ENCODE data around the gene CKB.
"Not testable (repeated sequence)": the region's sequence is repeated elsewhere in the genome, so short reads cannot be mapped to it uniquely, and the experiment has no call there.

Gene CKB

GRCh38 chr14:103525430-103526246 lies 3.0 kb upstream of the CKB start:
- DNase-seq, result not testable (repeated sequence)

- no peak for DNase-seq
These were observed 1.6 kb upstream of the CKB start for GRCh38 chr14:103524002-103524935.

- DNase-seq, result no peak
These were observed 935 bp upstream of the CKB start for GRCh38 chr14:103523575-103523954.

GRCh38 chr14:103521951-103522563 lies 573 bp downstream of the CKB start:
- no peak for DNase-seq

- no peak for DNase-seq
These were observed 1.1 kb downstream of the CKB start for GRCh38 chr14:103521438-103521950.

GRCh38 chr14:103520657-103521437 lies 1.8 kb downstream of the CKB start:
- DNase-seq, result peak; percentile 52

- no peak for DNase-seq
These were observed 2.4 kb downstream of the CKB start for GRCh38 chr14:103520269-103520656.

- no peak for DNase-seq
These were observed 2.8 kb downstream of the CKB start for GRCh38 chr14:103519837-103520212.

GRCh38 chr14:103519043-103519836 lies 3.4 kb downstream of the CKB start:
- DNase-seq, result no peak

GRCh38 chr14:103518422-103519042 lies 4.1 kb downstream of the CKB start:
- DNase-seq, result peak; percentile 55

- DNase-seq, result no peak
These were observed 4.8 kb downstream of the CKB start for GRCh38 chr14:103517721-103518421.

- no peak for DNase-seq
These were observed 5.5 kb downstream of the CKB start for GRCh38 chr14:103517174-103517566.

GRCh38 chr14:103516426-103517173 lies 6.0 kb downstream of the CKB start:
- DNase-seq, result no peak

- no peak for DNase-seq
These were observed 7.8 kb downstream of the CKB start for GRCh38 chr14:103514596-103515421.

GRCh38 chr14:103512701-103513611 lies 9.7 kb downstream of the CKB start:
- no peak for DNase-seq

- not testable (repeated sequence) for DNase-seq
These were observed 10.4 kb downstream of the CKB start for GRCh38 chr14:103512180-103512579.

Data from activated CD4-positive, alpha-beta T cell treated with anti-CD3 and anti-CD28 coated beads, Interleukin-10, Interleukin-2, amounts not matched to agents 100 ng/mL and 50 ng/mL, durations not matched to agents 16 hours and 8 hours (primary cell).